WTC11 (cell line): ENCODE data around the gene OVAAL.

Experiments
- CREB1 ChIP-seq: sonication (generic); formaldehyde crosslinking; IDR thresholded peaks from 2 replicates; pipeline ENCODE4 v1.8.0; 2023; ENCODE audit warnings: mild to moderate bottlenecking, missing genetic modification reagents
- EMX1 ChIP-seq: fragments of 250-450 bp; sonication (Bioruptor Pico); IDR thresholded peaks from 2 replicates; pipeline ENCODE4 v1.8.0; 2021; ENCODE audit warnings: mild to moderate bottlenecking
- ETV6 ChIP-seq: sonication (generic); formaldehyde crosslinking; IDR thresholded peaks from 2 replicates; pipeline ENCODE4 v1.8.1; 2022; ENCODE audit warnings: mild to moderate bottlenecking, missing genetic modification reagents
- FOXK1 ChIP-seq: sonication (generic); formaldehyde crosslinking; IDR thresholded peaks from 2 replicates; pipeline ENCODE4 v1.8.0; 2022; ENCODE audit warnings: mild to moderate bottlenecking, moderate library complexity, missing genetic modification reagents
- FOXP1 ChIP-seq: sonication (generic); formaldehyde crosslinking; IDR thresholded peaks from 2 replicates; pipeline ENCODE4 v1.8.0; 2022; ENCODE audit warnings: missing genetic modification reagents, mild to moderate bottlenecking, moderate library complexity, borderline replicate concordance
- NFATC4 ChIP-seq: fragments of 250-450 bp; sonication (Bioruptor Pico); IDR thresholded peaks from 2 replicates; pipeline ENCODE4 v1.9.0; 2021; ENCODE audit warnings: mild to moderate bottlenecking
- ZNF121 ChIP-seq: sonication (generic); formaldehyde crosslinking; IDR thresholded peaks from 2 replicates; pipeline ENCODE4 v1.8.0; 2023; ENCODE audit warnings: missing genetic modification reagents
- ZNF138 ChIP-seq: sonication (generic); formaldehyde crosslinking; conservative IDR thresholded peaks from 2 replicates; pipeline ENCODE4 v1.8.1; 2022; ENCODE audit warnings: mild to moderate bottlenecking, moderate library complexity, missing genetic modification reagents
- ZNF416 ChIP-seq: fragments of 250-450 bp; sonication (Bioruptor Pico); IDR thresholded peaks from 2 replicates; pipeline ENCODE4 v1.9.0; 2021; ENCODE audit warnings: mild to moderate bottlenecking, inconsistent platforms
- TF ChIP-seq, protein P1 (sequence below): fragments of 200-600 bp; IDR thresholded peaks from 2 replicates; pipeline ENCODE4 v1.8.0; 2022; ENCODE audit warnings: antibody characterized with exemption
- TF ChIP-seq, protein P2 (sequence below): sonication (generic); formaldehyde crosslinking; conservative IDR thresholded peaks from 2 replicates; pipeline ENCODE4 v1.8.1; 2022; ENCODE audit warnings: mild to moderate bottlenecking, missing genetic modification reagents
- TF ChIP-seq, protein P3 (sequence below): sonication (generic); formaldehyde crosslinking; IDR thresholded peaks from 2 replicates; pipeline ENCODE4 v1.8.0; 2022; ENCODE audit warnings: mild to moderate bottlenecking, missing genetic modification reagents
- TF ChIP-seq, protein P4 (sequence below): sonication (generic); formaldehyde crosslinking; IDR thresholded peaks from 2 replicates; pipeline ENCODE4 v1.8.1; 2022; ENCODE audit warnings: low read depth, mild to moderate bottlenecking, moderate library complexity, missing genetic modification reagents, borderline replicate concordance

DNA sequence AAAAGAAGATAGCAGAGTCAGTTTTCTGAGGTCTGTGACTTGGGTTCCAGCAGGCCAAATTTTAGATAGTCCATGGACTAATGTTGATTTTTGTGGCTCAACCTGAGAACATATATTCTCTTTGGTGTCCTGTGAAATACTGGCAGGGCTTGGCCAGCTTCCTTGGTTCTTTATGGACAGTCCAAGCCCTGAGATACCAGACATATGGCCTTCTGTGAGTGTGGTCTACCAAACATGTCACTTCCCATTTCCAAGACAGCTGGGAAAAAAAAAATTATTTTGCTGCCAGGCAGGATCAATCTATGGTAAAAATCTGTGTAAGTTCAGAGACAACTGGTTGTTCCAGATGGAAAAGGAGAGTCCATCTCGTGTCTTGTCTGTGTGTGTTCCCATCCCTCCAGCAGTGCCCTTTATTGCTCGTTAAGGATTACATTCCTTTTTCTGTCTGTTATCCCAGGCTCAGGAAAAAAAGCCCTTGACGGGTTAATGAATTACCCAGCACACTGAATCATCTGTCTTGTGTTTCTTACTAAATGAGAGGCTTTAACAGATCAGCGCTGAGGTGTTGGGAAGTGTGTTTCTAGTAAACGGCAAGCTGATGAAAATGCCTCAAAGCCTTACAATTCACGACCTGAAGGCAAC lies 39.7 kb downstream of the OVAAL start:
- TF ChIP-seq, protein P1, sequence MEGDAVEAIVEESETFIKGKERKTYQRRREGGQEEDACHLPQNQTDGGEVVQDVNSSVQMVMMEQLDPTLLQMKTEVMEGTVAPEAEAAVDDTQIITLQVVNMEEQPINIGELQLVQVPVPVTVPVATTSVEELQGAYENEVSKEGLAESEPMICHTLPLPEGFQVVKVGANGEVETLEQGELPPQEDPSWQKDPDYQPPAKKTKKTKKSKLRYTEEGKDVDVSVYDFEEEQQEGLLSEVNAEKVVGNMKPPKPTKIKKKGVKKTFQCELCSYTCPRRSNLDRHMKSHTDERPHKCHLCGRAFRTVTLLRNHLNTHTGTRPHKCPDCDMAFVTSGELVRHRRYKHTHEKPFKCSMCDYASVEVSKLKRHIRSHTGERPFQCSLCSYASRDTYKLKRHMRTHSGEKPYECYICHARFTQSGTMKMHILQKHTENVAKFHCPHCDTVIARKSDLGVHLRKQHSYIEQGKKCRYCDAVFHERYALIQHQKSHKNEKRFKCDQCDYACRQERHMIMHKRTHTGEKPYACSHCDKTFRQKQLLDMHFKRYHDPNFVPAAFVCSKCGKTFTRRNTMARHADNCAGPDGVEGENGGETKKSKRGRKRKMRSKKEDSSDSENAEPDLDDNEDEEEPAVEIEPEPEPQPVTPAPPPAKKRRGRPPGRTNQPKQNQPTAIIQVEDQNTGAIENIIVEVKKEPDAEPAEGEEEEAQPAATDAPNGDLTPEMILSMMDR, result no peak
- TF ChIP-seq ZNF416 (no peak), NFATC4 (CRISPR knock-in tag) (no peak), FOXK1 (CRISPR knock-in tag) (no peak), ZNF138 (CRISPR knock-in tag) (no peak), ZNF121 (CRISPR knock-in tag) (no peak), ETV6 (CRISPR knock-in tag) (no peak), CREB1 (CRISPR knock-in tag) (no peak), FOXP1 (CRISPR knock-in tag) (no peak), EMX1 (CRISPR knock-in tag) (no peak)
- TF ChIP-seq, protein P2, sequence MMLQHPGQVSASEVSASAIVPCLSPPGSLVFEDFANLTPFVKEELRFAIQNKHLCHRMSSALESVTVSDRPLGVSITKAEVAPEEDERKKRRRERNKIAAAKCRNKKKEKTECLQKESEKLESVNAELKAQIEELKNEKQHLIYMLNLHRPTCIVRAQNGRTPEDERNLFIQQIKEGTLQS (CRISPR knock-in tag), result no peak
- TF ChIP-seq, protein P3, sequence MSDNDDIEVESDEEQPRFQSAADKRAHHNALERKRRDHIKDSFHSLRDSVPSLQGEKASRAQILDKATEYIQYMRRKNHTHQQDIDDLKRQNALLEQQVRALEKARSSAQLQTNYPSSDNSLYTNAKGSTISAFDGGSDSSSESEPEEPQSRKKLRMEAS, result no peak
- TF ChIP-seq, protein P4, sequence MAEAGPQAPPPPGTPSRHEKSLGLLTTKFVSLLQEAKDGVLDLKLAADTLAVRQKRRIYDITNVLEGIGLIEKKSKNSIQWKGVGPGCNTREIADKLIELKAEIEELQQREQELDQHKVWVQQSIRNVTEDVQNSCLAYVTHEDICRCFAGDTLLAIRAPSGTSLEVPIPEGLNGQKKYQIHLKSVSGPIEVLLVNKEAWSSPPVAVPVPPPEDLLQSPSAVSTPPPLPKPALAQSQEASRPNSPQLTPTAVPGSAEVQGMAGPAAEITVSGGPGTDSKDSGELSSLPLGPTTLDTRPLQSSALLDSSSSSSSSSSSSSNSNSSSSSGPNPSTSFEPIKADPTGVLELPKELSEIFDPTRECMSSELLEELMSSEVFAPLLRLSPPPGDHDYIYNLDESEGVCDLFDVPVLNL (CRISPR knock-in tag), result no peak
